Gastroesophageal sphincter (tissue), 4 donors: Measurements from ENCODE around the gene SDK1. TPM values are rescaled to one million over a fixed set of nuclear protein-coding genes. Genes with fewer than 3 reads are reported as not detected.

Experiments used
- ATAC-seq: fragments of 150-250 bp; one replicate; pipeline ENCODE4 v1.9.1; 2016; ENCODE audit warnings: mild to moderate bottlenecking, moderate library complexity
- H3K27ac ChIP-seq, 4 donors: fragments of 200-600 bp; sonication (generic) in 3 of 4; 1 replicate in 3 of 4; 2 replicates in 1 of 4; pipeline ENCODE4 v1.5.1; 2016 to 2019
- H3K27me3 ChIP-seq: fragments of 200-600 bp; sonication (generic); one replicate; pipeline ENCODE4 v1.5.1; 2019
- H3K36me3 ChIP-seq, 2 donors: fragments of 200-600 bp; sonication (generic); one replicate each; pipeline ENCODE4 v1.5.1; 2019; ENCODE audit warnings: control low read depth in 1 of 2
- H3K4me1 ChIP-seq, 3 donors: fragments of 200-600 bp; sonication (generic); 1 replicate in 2 of 3; 2 replicates in 1 of 3; pipeline ENCODE4 v1.5.1; 2016 to 2019; ENCODE audit warnings: control low read depth in 2 of 3
- H3K4me3 ChIP-seq, 2 donors: fragments of 200-600 bp; sonication (generic); one replicate each; pipeline ENCODE4 v1.5.1; 2019; ENCODE audit warnings: mild to moderate bottlenecking in 1 of 2, moderate library complexity in 1 of 2
- H3K9me3 ChIP-seq, 3 donors: fragments of 200-600 bp; sonication (generic); one replicate each; pipeline ENCODE4 v1.5.1; 2017 to 2019; ENCODE audit warnings: control low read depth in 2 of 3
- CTCF ChIP-seq, 4 experiments: fragments of 200-600 bp in 2 of 4; fragments of 450-650 bp in 2 of 4; sonication (generic) in 1 of 4; IDR thresholded peaks; one replicate each; pipeline ENCODE4 v1.5.1; 2017 to 2019; ENCODE audit warnings: antibody characterized with exemption in 4 of 4, mild to moderate bottlenecking in 2 of 4, moderate library complexity in 2 of 4
- EP300 ChIP-seq: sonication (generic); formaldehyde crosslinking; IDR thresholded peaks from one replicate; pipeline ENCODE4 v1.6.1; 2017; ENCODE audit warnings: antibody characterized with exemption, mild to moderate bottlenecking
- POLR2A ChIP-seq, 2 donors: fragments of 450-650 bp; IDR thresholded peaks; one replicate each; pipeline ENCODE4 v1.6.1; 2017; ENCODE audit warnings: antibody characterized with exemption in 2 of 2, mild to moderate bottlenecking in 2 of 2, moderate library complexity in 1 of 2
- POLR2AphosphoS5 ChIP-seq: sonication (generic); formaldehyde crosslinking; IDR thresholded peaks from one replicate; pipeline ENCODE4 v1.6.1; 2017; ENCODE audit warnings: antibody characterized with exemption
- WGBS, 2 donors: methylation state at CpG; one replicate each; pipeline ENCODE4 v1.1.5; 2018; ENCODE audit warnings: low coverage in 1 of 2; 5-methylcytosine and 5-hydroxymethylcytosine counted together
- total RNA-seq, 4 donors: library from RNA; depleted of rRNA; stranded (reverse); fragments of >200 nt; gene quantifications; one replicate each; pipeline ENCODE4 v1.1.0, GENCODE V29; 2016

Gene SDK1
- total RNA-seq, 4 donors from 2014 or later, result 6.1 to 13.6 (median 8.7) TPM

- 36 to 60% methylated on average over 1 of the region's 1 CpG for WGBS, 2 donors
- H3K9me3 ChIP-seq, result no peaks in the 10 kb centered on the region
- H3K36me3 ChIP-seq, result no peaks in the 10 kb centered on the region
- TF ChIP-seq POLR2AphosphoS5, result no peak
- TF ChIP-seq POLR2A (IDR thresholded peaks at IDR 0.05), result no peak
- no peak for TF ChIP-seq EP300
- no peak for TF ChIP-seq CTCF (IDR thresholded peaks at IDR 0.05)
- ATAC-seq, result no peak
- H3K4me3 ChIP-seq, result no peak overlapping the region
- H3K27me3 ChIP-seq, result no peaks in the 10 kb centered on the region
- no peak overlapping the region for H3K27ac ChIP-seq
- H3K4me1 ChIP-seq, result no peaks in the 10 kb centered on the region
Measured at GRCh38 chr7:3404501-3404900, 103.4 kb downstream of the SDK1 start.

- TF ChIP-seq CTCF (IDR thresholded peaks at IDR 0.05), result no peak
- TF ChIP-seq POLR2A (IDR thresholded peaks at IDR 0.05), result no peak
- no peak for TF ChIP-seq POLR2AphosphoS5
- TF ChIP-seq EP300, result no peak
- WGBS, 2 donors, result 64 to 69% methylated on average over 5 of the region's 5 CpGs
- Histone ChIP-seq H3K9me3 (no peaks in the 10 kb centered on the region), H3K36me3 (no peaks in the 10 kb centered on the region), H3K4me1 (no peaks in the 10 kb centered on the region), H3K27me3 (no peaks in the 10 kb centered on the region), H3K27ac (no peak overlapping the region), H3K4me3 (no peak overlapping the region)
- no peak for ATAC-seq
Measured at GRCh38 chr7:3408814-3409595, 108.0 kb downstream of the SDK1 start.

- H3K4me3 ChIP-seq, result no peak overlapping the region
- no peaks in the 10 kb centered on the region for H3K9me3 ChIP-seq
- no peaks in the 10 kb centered on the region for H3K27me3 ChIP-seq
- ATAC-seq, result no peak
- H3K27ac ChIP-seq, result no peak overlapping the region
- H3K36me3 ChIP-seq, result no peaks in the 10 kb centered on the region
- no peak for TF ChIP-seq POLR2A (IDR thresholded peaks at IDR 0.05)
- TF ChIP-seq POLR2AphosphoS5, result no peak
- no peak for TF ChIP-seq CTCF (IDR thresholded peaks at IDR 0.05)
- TF ChIP-seq EP300, result no peak
- H3K4me1 ChIP-seq, result no peaks in the 10 kb centered on the region
- 79 to 85% methylated on average over 2 of the region's 2 CpGs for WGBS, 2 donors
Measured at GRCh38 chr7:3412871-3413270, 111.8 kb downstream of the SDK1 start.

GRCh38 chr7:3415861-3416312, 114.8 kb downstream of the SDK1 start:
- no peak overlapping the region for H3K27ac ChIP-seq
- TF ChIP-seq CTCF (IDR thresholded peaks at IDR 0.05) (no peak), POLR2AphosphoS5 (no peak)
- WGBS, 2 donors, result 59 to 75% methylated on average over 3 of the region's 3 CpGs
- no peaks in the 10 kb centered on the region for H3K36me3 ChIP-seq
- no peaks in the 10 kb centered on the region for H3K9me3 ChIP-seq
- no peaks in the 10 kb centered on the region for H3K27me3 ChIP-seq
- no peak for ATAC-seq
- no peaks in the 10 kb centered on the region for H3K4me1 ChIP-seq
- no peak overlapping the region for H3K4me3 ChIP-seq

GRCh38 chr7:3416453-3416852, 115.4 kb downstream of the SDK1 start:
- Histone ChIP-seq H3K4me1 (no peaks in the 10 kb centered on the region), H3K36me3 (no peaks in the 10 kb centered on the region), H3K9me3 (peaks cover 0 to under 1% (median 0%) of the 10 kb centered on the region in 3 donors), H3K4me3 (no peak overlapping the region), H3K27me3 (no peaks in the 10 kb centered on the region), H3K27ac (no peak overlapping the region)
- ATAC-seq, result no peak
- WGBS, 2 donors, result 77 to 83% methylated on average over 2 to 3 of the region's 4 CpGs
- TF ChIP-seq POLR2AphosphoS5, result no peak
- TF ChIP-seq POLR2A (IDR thresholded peaks at IDR 0.05), result no peak
- no peak for TF ChIP-seq EP300
- no peak for TF ChIP-seq CTCF (IDR thresholded peaks at IDR 0.05)
